ENCODE data around the gene TKTL1. TPM values are rescaled to one million over a fixed set of nuclear protein-coding genes. Genes with fewer than 3 reads are reported as not detected.
"Not testable (repeated sequence)": the region's sequence is repeated elsewhere in the genome, so short reads cannot be mapped to it uniquely, and the experiment has no call there.

Gene TKTL1
- total and polyA plus RNA-seq, 2 of the 8 experiments (the other 6 are each of a cell fraction or from before 2014, with no cell fraction given), result 0.05 TPM; not detected in 1

DNA sequence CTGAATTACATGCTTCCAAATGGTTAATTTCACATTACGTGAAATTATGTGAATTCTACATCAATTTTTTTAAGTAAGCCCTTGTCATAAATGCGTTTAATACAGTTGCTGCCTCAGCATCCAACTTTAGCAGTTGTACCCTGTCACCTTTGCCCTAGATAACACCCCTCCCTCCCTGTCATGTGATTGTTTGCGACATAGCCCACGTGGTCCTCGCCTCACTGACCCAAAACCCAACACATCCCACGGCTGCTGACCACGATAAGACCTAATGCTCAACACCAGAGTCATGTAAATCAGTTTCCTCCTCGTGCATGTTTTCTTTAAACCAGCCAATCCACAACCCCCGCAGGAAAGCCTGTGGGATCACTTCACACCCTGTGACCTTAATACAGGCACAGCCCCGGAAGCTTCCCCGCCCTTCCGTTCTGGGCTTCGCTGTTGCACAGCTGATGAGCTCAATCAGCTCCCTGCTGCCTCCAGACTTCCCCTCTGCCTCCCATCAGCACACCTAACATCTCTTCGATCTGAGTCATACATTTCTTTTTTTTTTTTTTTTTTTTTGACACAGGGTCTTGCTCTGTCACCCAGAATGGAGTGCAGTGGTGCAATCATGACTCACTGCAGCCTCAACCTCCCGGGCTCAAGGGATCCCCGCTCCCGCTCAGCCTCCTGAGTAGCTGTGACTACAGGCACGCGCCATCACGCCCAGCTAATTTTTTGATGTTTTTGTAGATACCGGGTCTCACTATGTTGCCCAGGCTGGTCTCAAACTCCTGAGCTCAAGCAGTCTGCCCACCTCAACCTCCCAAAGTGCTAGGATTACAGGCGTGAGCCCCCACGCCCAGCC, 10.9 kb upstream of the TKTL1 start:
- H2AFZ ChIP-seq (ENCODE audit: low read length); H4K8ac ChIP-seq (ENCODE audit: extremely low read depth, insufficient read depth, low read length); H3K23me2 ChIP-seq (ENCODE audit: low read depth, low read length); FAIRE-seq; H2BK15ac ChIP-seq (ENCODE audit: low read length); H3K4me1 ChIP-seq (replicated peaks in 1 of 4; ENCODE audit: control insufficient read depth in 3 of 4, insufficient read depth in 4 of 4, low read length in 3 of 4); H4K20me1 ChIP-seq (replicated peaks in 1 of 2; ENCODE audit: control insufficient read depth in 1 of 2, insufficient read depth in 2 of 2, low read length in 2 of 2); H3K9ac ChIP-seq (replicated peaks in 1 of 4; ENCODE audit: extremely low read depth in 1 of 4, low read depth in 3 of 4, low read length in 3 of 4); H2BK20ac ChIP-seq (ENCODE audit: low read length); H2AK5ac ChIP-seq (ENCODE audit: low read depth, low read length); DNase-seq (ENCODE audit: low read depth in 1 of 2, low spot score in 2 of 2); H3K56ac ChIP-seq (replicated peaks; ENCODE audit: insufficient read length, low read depth, low read length); H3K9me3 ChIP-seq (ENCODE audit: insufficient read depth in 2 of 2, low read depth in 1 of 2, low read length in 1 of 2); H3K23ac ChIP-seq (ENCODE audit: insufficient read length); H3K14ac ChIP-seq (ENCODE audit: insufficient read length); H2BK12ac ChIP-seq (ENCODE audit: low read depth, low read length); H3K79me2 ChIP-seq (ENCODE audit: control insufficient read depth in 1 of 2, insufficient read depth in 2 of 2, low read length in 2 of 2); H3K4me3 ChIP-seq (ENCODE audit: extremely low read depth in 1 of 4, insufficient read depth in 2 of 4, low read depth in 3 of 4, low read length in 4 of 4); CTCF ChIA-PET (ENCODE audit: partially characterized antibody); H3K36me3 ChIP-seq (ENCODE audit: control insufficient read depth in 2 of 4, insufficient read depth in 4 of 4, low read length in 3 of 4); H3K27ac ChIP-seq (ENCODE audit: low read depth, low read length); H4K91ac ChIP-seq (replicated peaks; ENCODE audit: insufficient read length, low read length); POLR2A ChIA-PET (ENCODE audit: partially characterized antibody); H3K4ac ChIP-seq (replicated peaks; ENCODE audit: insufficient read length, low read depth, low read length); H3K27me3 ChIP-seq (replicated peaks in 1 of 4; ENCODE audit: control insufficient read depth in 3 of 4, extremely low read depth in 1 of 4, insufficient read depth in 3 of 4, low read length in 3 of 4); H3K4me2 ChIP-seq (ENCODE audit: insufficient read depth in 1 of 2, low read depth in 2 of 2, low read length in 2 of 2); H4K5ac ChIP-seq (ENCODE audit: insufficient read length, low read depth, low read length); H2BK120ac ChIP-seq (replicated peaks; ENCODE audit: low read depth, low read length); H3K79me1 ChIP-seq (ENCODE audit: low read depth, low read length); H2BK5ac ChIP-seq (ENCODE audit: low read depth, low read length); H3K18ac ChIP-seq (ENCODE audit: extremely low read depth, low read length): not testable (repeated sequence)
- no CpG with 5 or more reads among the region's 23 CpGs for WGBS, 2 experiments (ENCODE audit: extremely low coverage in 1 of 2, insufficient coverage in 1 of 2, insufficient read length in 1 of 2, insufficient replicate concordance in 2 of 2, low coverage in 1 of 2, low lambda C conversion rate in 2 of 2, missing lambda C conversion rate in 1 of 2)

DNA sequence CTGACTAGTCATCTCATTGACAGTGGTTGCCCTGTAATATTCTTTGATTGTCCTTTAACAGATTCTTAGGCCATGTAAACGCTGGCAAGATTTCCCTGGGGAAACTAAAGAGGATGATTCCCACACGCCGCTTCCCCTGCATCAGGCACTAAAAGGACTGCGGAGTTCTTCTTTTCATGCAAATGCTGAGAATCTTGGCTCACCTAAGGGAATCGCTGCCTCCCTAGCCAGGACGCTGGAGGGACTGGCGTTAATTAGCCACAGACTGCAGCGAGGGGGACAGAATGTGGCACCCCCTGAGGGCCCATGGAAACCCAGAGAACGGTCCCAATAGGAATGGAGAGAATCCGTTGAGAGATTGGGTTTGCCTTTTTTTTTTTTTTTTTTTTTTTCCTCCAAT, 9.2 kb upstream of the TKTL1 start:
- H2BK12ac ChIP-seq (ENCODE audit: low read depth, low read length); H2BK5ac ChIP-seq (ENCODE audit: low read depth, low read length); H3K9me3 ChIP-seq (ENCODE audit: insufficient read depth in 2 of 2, low read depth in 1 of 2, low read length in 1 of 2); H3K36me3 ChIP-seq (ENCODE audit: control insufficient read depth in 2 of 4, insufficient read depth in 4 of 4, low read length in 3 of 4); H3K56ac ChIP-seq (replicated peaks; ENCODE audit: insufficient read length, low read depth, low read length); H2AFZ ChIP-seq (ENCODE audit: low read length); H4K5ac ChIP-seq (ENCODE audit: insufficient read length, low read depth, low read length); H3K4me3 ChIP-seq (ENCODE audit: extremely low read depth in 1 of 4, insufficient read depth in 2 of 4, low read depth in 3 of 4, low read length in 4 of 4); FAIRE-seq; H3K27ac ChIP-seq (ENCODE audit: low read depth, low read length); H2BK20ac ChIP-seq (ENCODE audit: low read length); H3K14ac ChIP-seq (ENCODE audit: insufficient read length); H3K4me1 ChIP-seq (replicated peaks in 1 of 4; ENCODE audit: control insufficient read depth in 3 of 4, insufficient read depth in 4 of 4, low read length in 3 of 4); H2BK120ac ChIP-seq (replicated peaks; ENCODE audit: low read depth, low read length); POLR2A ChIA-PET (ENCODE audit: partially characterized antibody); H3K79me2 ChIP-seq (ENCODE audit: control insufficient read depth in 1 of 2, insufficient read depth in 2 of 2, low read length in 2 of 2); H2AK5ac ChIP-seq (ENCODE audit: low read depth, low read length); H4K91ac ChIP-seq (replicated peaks; ENCODE audit: insufficient read length, low read length); CTCF ChIA-PET (ENCODE audit: partially characterized antibody); H3K18ac ChIP-seq (ENCODE audit: extremely low read depth, low read length); H3K9ac ChIP-seq (replicated peaks in 1 of 4; ENCODE audit: extremely low read depth in 1 of 4, low read depth in 3 of 4, low read length in 3 of 4); H3K4ac ChIP-seq (replicated peaks; ENCODE audit: insufficient read length, low read depth, low read length); H2BK15ac ChIP-seq (ENCODE audit: low read length); H3K23me2 ChIP-seq (ENCODE audit: low read depth, low read length); H3K23ac ChIP-seq (ENCODE audit: insufficient read length); H4K20me1 ChIP-seq (replicated peaks in 1 of 2; ENCODE audit: control insufficient read depth in 1 of 2, insufficient read depth in 2 of 2, low read length in 2 of 2); DNase-seq (ENCODE audit: low read depth in 1 of 2, low spot score in 2 of 2); H4K8ac ChIP-seq (ENCODE audit: extremely low read depth, insufficient read depth, low read length); H3K4me2 ChIP-seq (ENCODE audit: insufficient read depth in 1 of 2, low read depth in 2 of 2, low read length in 2 of 2); H3K27me3 ChIP-seq (replicated peaks in 1 of 4; ENCODE audit: control insufficient read depth in 3 of 4, extremely low read depth in 1 of 4, insufficient read depth in 3 of 4, low read length in 3 of 4); H3K79me1 ChIP-seq (ENCODE audit: low read depth, low read length): not testable (repeated sequence)
- no CpG with 5 or more reads among the region's 10 CpGs for WGBS, 2 experiments (ENCODE audit: extremely low coverage in 1 of 2, insufficient coverage in 1 of 2, insufficient read length in 1 of 2, insufficient replicate concordance in 2 of 2, low coverage in 1 of 2, low lambda C conversion rate in 2 of 2, missing lambda C conversion rate in 1 of 2)
